SK-N-SH (cell line): ENCODE measurements around the gene TMIGD2. TPM values are rescaled to one million over a fixed set of nuclear protein-coding genes. Genes with fewer than 3 reads are reported as not detected.
A peak's percentile ranks its signal among the peaks of the same experiment; 100 is the strongest.
"Not testable (repeated sequence)": the region's sequence is repeated elsewhere in the genome, so short reads cannot be mapped to it uniquely, and the experiment has no call there.

Experiments used
- CTCF ChIA-PET: fragments of 300-600, 350-600 bp; formaldehyde crosslinking; extraction: SDS; loops from one replicate; lab custom pipeline; 2021; lab: Yijun Ruan, JAX
- POLR2A ChIA-PET: fragments of 350-600 bp; sonication (Branson Sonifier 250); formaldehyde crosslinking; extraction: SDS; loops from one replicate; lab custom pipeline; 2020; ENCODE audit warnings: antibody characterized with exemption, inconsistent platforms; lab: Yijun Ruan, JAX
- DNase-seq: peaks from one replicate; pipeline ENCODE4 v3.0.0; 2012
- H2AFZ ChIP-seq: fragments of 200-600 bp; sonication (generic); 2 replicates; pipeline ENCODE4 v1.8.1; 2016; ENCODE audit warnings: antibody characterized with exemption, mild to moderate bottlenecking, low read depth
- H3F3A ChIP-seq: fragments of 200-600 bp; sonication (generic); replicated peaks from 2 replicates; pipeline ENCODE3; 2016; ENCODE audit warnings: antibody characterized with exemption, mild to moderate bottlenecking; ENCODE audit not compliant: insufficient read depth
- H3K27ac ChIP-seq, 2 experiments: fragments of 200-500 bp in 1 of 2; fragments of 200-600 bp in 1 of 2; sonication (Bioruptor generic) in 1 of 2; sonication (generic), shearing (Covaris generic) in 1 of 2; 2 replicates each; pipeline versions ENCODE4 v1.5.1 to v1.6.1; 2014 to 2016; ENCODE audit warnings: low read depth in 2 of 2, inconsistent platforms in 1 of 2, low read length in 1 of 2, mild to moderate bottlenecking in 1 of 2, mixed read lengths in 1 of 2
- H3K27me3 ChIP-seq: fragments of 200-600 bp; sonication (generic), shearing (Covaris generic); 2 replicates; pipeline ENCODE4 v1.6.1; 2016; ENCODE audit warnings: mixed run types; ENCODE audit not compliant: insufficient read depth
- H3K36me3 ChIP-seq, 2 experiments: fragments of 200-500 bp in 1 of 2; fragments of 200-600 bp in 1 of 2; sonication (Bioruptor generic) in 1 of 2; sonication (generic) in 1 of 2; replicated peaks in 1 of 2; 2 replicates each; pipeline versions ENCODE3 to v1.5.1; 2014 to 2016; ENCODE audit warnings: low read length in 1 of 2, mild to moderate bottlenecking in 1 of 2; ENCODE audit not compliant: insufficient read depth in 2 of 2, control insufficient read depth in 1 of 2
- H3K4me1 ChIP-seq, 2 experiments: fragments of 200-500 bp in 1 of 2; fragments of 200-600 bp in 1 of 2; sonication (Bioruptor generic) in 1 of 2; sonication (generic), shearing (Covaris generic) in 1 of 2; 2 replicates each; pipeline versions ENCODE4 v1.5.1 to v1.6.1; 2014 to 2016; ENCODE audit warnings: low read depth in 1 of 2, low read length in 1 of 2, mixed run types in 1 of 2; ENCODE audit not compliant: insufficient read depth in 2 of 2, control insufficient read depth in 1 of 2
- H3K4me2 ChIP-seq: fragments of 200-600 bp; sonication (generic), shearing (Covaris generic); 2 replicates; pipeline ENCODE4 v1.6.1; 2017; ENCODE audit warnings: mixed run types
- H3K4me3 ChIP-seq, 2 experiments: fragments of 200-500 bp in 1 of 2; fragments of 200-600 bp in 1 of 2; sonication (Bioruptor generic) in 1 of 2; sonication (generic), shearing (Covaris generic) in 1 of 2; 2 replicates each; pipeline versions ENCODE4 v1.5.1 to v1.8.1; 2014 to 2016; ENCODE audit warnings: low read depth in 2 of 2, inconsistent platforms in 1 of 2, low read length in 1 of 2, mild to moderate bottlenecking in 1 of 2, mixed read lengths in 1 of 2, moderate library complexity in 1 of 2
- H3K79me2 ChIP-seq: fragments of 200-600 bp; sonication (generic); 2 replicates; pipeline ENCODE4 v1.8.1; 2017; ENCODE audit warnings: mild to moderate bottlenecking; ENCODE audit not compliant: insufficient read depth
- H3K9ac ChIP-seq: fragments of 200-600 bp; sonication (generic); 2 replicates; pipeline ENCODE4 v1.6.1; 2017; ENCODE audit warnings: mixed run types
- H3K9me2 ChIP-seq: fragments of 200-600 bp; sonication (generic); 2 replicates; pipeline ENCODE4 v1.6.1; 2017; ENCODE audit warnings: mixed run types
- H3K9me3 ChIP-seq: fragments of 200-600 bp; sonication (generic); 2 replicates; pipeline ENCODE4 v1.6.1; 2017; ENCODE audit warnings: mixed run types, mild to moderate bottlenecking, moderate library complexity
- H4K20me1 ChIP-seq: fragments of 200-600 bp; sonication (generic); 2 replicates; pipeline ENCODE4 v1.6.1; 2017; ENCODE audit warnings: mild to moderate bottlenecking, mixed run types; ENCODE audit not compliant: insufficient read depth
- EP300 ChIP-seq, 2 experiments: IDR thresholded peaks; 2 replicates each; pipeline versions ENCODE4 v1.4.0 to v1.6.1; 2012; ENCODE audit warnings: borderline replicate concordance in 1 of 2, low read depth in 1 of 2, low read length in 1 of 2
- EZH2phosphoT487 ChIP-seq: fragments of 200-600 bp; sonication (generic); IDR thresholded peaks from 2 replicates; pipeline ENCODE4 v1.6.1; 2017; ENCODE audit warnings: low read depth, mixed run types, mild to moderate bottlenecking, antibody characterized with exemption, moderate library complexity, borderline replicate concordance
- FOSL2 ChIP-seq: IDR thresholded peaks from 2 replicates; pipeline ENCODE4 v1.4.0; 2012; ENCODE audit warnings: low read depth, mild to moderate bottlenecking, moderate library complexity, borderline replicate concordance
- FOXJ3 ChIP-seq: sonication (generic); formaldehyde crosslinking; IDR thresholded peaks from 2 replicates; pipeline ENCODE4 v1.5.1; 2020; ENCODE audit warnings: mild to moderate bottlenecking, missing genetic modification reagents
- GABPA ChIP-seq: IDR thresholded peaks from 2 replicates; pipeline ENCODE4 v1.4.0; 2012; ENCODE audit warnings: low read depth, mild to moderate bottlenecking
- GATA2 ChIP-seq: sonication (generic); formaldehyde crosslinking; IDR thresholded peaks from 2 replicates; pipeline ENCODE4 v1.5.0; 2020; ENCODE audit warnings: mild to moderate bottlenecking, missing genetic modification reagents
- JUND ChIP-seq: IDR thresholded peaks from 2 replicates; pipeline ENCODE4 v1.4.0; 2012
- MEF2A ChIP-seq: IDR thresholded peaks from 2 replicates; pipeline ENCODE4 v1.4.0; 2012; ENCODE audit warnings: low read depth, borderline replicate concordance
- MXI1 ChIP-seq: IDR thresholded peaks from 2 replicates; pipeline ENCODE4 v1.6.1; 2012; ENCODE audit warnings: mild to moderate bottlenecking, low read depth, low read length, improper control_type of control experiment
- NRF1 ChIP-seq: IDR thresholded peaks from 2 replicates; pipeline ENCODE4 v1.6.1; 2012; ENCODE audit warnings: low read depth, mild to moderate bottlenecking, low read length
- POLR2AphosphoS5 ChIP-seq: IDR thresholded peaks from 2 replicates; pipeline ENCODE4 v1.6.1; 2012; ENCODE audit warnings: low read depth, low read length
- RAD21 ChIP-seq: IDR thresholded peaks from 2 replicates; pipeline ENCODE4 v1.6.1; 2012; ENCODE audit warnings: mild to moderate bottlenecking, low read length
- RCOR1 ChIP-seq: fragments of 150-350 bp; IDR thresholded peaks from 2 replicates; pipeline ENCODE4 v1.6.1; 2017; ENCODE audit warnings: antibody characterized with exemption, low read length
- RXRA ChIP-seq: IDR thresholded peaks from 2 replicates; pipeline ENCODE4 v1.4.0; 2012; ENCODE audit warnings: low read depth, mild to moderate bottlenecking, borderline replicate concordance
- SIN3A ChIP-seq: IDR thresholded peaks from 2 replicates; pipeline ENCODE4 v1.6.1; 2012; ENCODE audit warnings: low read depth, mild to moderate bottlenecking, low read length, moderate library complexity, borderline replicate concordance
- SMC3 ChIP-seq: IDR thresholded peaks from 2 replicates; pipeline ENCODE4 v1.6.1; 2012; ENCODE audit warnings: low read depth, low read length, improper control_type of control experiment
- TCF12 ChIP-seq: IDR thresholded peaks from 2 replicates; pipeline ENCODE4 v1.4.0; 2012
- WGBS: methylation state at CpG from one replicate; pipeline ENCODE4 v1.1.6; 2017; ENCODE audit warnings: low lambda C conversion rate; 5-methylcytosine and 5-hydroxymethylcytosine counted together
- polyA plus RNA-seq, 3 experiments: library from polyadenylated mRNA; depleted of rRNA; stranded (reverse); fragments of >200 nt; gene quantifications; 2 replicates each; pipeline ENCODE4 v1.2.3, GENCODE V29; 2012
- TF ChIP-seq, protein P1 (sequence below): fragments of 150-350 bp; IDR thresholded peaks from 2 replicates; pipeline ENCODE4 v1.6.1; 2017; ENCODE audit warnings: antibody characterized with exemption, low read length, low read depth, borderline replicate concordance
- TF ChIP-seq, protein P2 (sequence below): IDR thresholded peaks from 2 replicates; pipeline ENCODE4 v1.6.1; 2012; ENCODE audit warnings: mild to moderate bottlenecking, low read depth, low read length, moderate library complexity
- TF ChIP-seq, protein P3 (sequence below): IDR thresholded peaks from 2 replicates; pipeline ENCODE4 v1.4.0; 2012; ENCODE audit warnings: low read depth

TMIGD2 gene
- polyA plus RNA-seq, 1 of the 3 experiments (the other 2 are of a cell fraction): not detected

DNA sequence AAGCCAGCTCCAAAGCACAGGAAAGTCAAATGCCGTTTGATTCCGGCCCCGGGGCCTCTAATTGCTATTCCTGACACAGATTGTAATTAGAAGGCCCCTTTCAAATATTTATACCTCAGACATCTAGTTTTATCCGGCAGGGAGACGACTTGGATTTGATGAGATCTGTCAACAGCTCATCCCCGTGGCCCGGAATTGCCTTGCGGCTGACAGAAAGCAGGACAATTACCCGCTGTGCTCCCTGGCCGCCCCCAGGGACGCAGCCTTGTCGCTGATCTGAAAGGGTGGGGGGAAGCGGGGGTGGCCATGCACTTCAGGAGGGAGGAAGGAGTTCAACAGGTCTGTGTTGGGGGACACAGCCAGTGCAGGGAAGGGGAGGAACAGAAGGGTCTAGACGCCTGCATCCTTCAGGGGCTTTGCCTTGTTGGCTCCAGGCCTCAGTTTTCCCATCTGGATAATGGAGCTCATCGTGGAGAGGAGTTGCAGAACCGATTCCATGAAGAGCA, 24.9 kb downstream of the TMIGD2 start:
- WGBS: 33% methylated on average over 14 of the region's 16 CpGs
- peaks cover 0 to 19% of the 10 kb centered on the region in 2 experiments; a peak in 1 of 4 replicates for H3K4me1 ChIP-seq
- H3K9me3 ChIP-seq: no peaks in the 10 kb centered on the region
- ChIA-PET POLR2A (interaction anchor here (0.6 to 3.3 kb wide), 10 partner anchors 9 to 512 kb away, joined by 3 to 32 read pairs (median 3); partner anchors contain the start of genes MPND and YJU2), CTCF (interaction anchor here (1.1 to 7.0 kb wide), 8 partner anchors 10 to 123 kb away, joined by 3 to 60 read pairs (median 10); partner anchors contain the start of genes MPND and SH3GL1)
- no peak overlapping the region for H3K4me3 ChIP-seq
- H3K79me2 ChIP-seq: no peaks in the 10 kb centered on the region
- peaks cover 12% of the 10 kb centered on the region for H3K27me3 ChIP-seq
- no peaks in the 10 kb centered on the region for H3K9me2 ChIP-seq
- H4K20me1 ChIP-seq: no peaks in the 10 kb centered on the region
- peak overlapping the region in 1 of 2 experiments; percentile 99; a peak in 2 of 4 replicates for H3K27ac ChIP-seq
- DNase-seq: peak; percentile 69
- H3K4me2 ChIP-seq: no peak overlapping the region
- no peaks in the 10 kb centered on the region for H3F3A ChIP-seq
- no peak overlapping the region for H3K9ac ChIP-seq
- peak; percentile 48; the same call in 1 of the 2 replicates for TF ChIP-seq RCOR1
- TF ChIP-seq TCF12: peak; percentile 52
- TF ChIP-seq, protein P1, sequence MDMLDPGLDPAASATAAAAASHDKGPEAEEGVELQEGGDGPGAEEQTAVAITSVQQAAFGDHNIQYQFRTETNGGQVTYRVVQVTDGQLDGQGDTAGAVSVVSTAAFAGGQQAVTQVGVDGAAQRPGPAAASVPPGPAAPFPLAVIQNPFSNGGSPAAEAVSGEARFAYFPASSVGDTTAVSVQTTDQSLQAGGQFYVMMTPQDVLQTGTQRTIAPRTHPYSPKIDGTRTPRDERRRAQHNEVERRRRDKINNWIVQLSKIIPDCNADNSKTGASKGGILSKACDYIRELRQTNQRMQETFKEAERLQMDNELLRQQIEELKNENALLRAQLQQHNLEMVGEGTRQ: no peak
- no peak for TF ChIP-seq FOSL2
- peak; percentile 89 for TF ChIP-seq GATA2 (CRISPR knock-in tag)
- TF ChIP-seq, protein P2, sequence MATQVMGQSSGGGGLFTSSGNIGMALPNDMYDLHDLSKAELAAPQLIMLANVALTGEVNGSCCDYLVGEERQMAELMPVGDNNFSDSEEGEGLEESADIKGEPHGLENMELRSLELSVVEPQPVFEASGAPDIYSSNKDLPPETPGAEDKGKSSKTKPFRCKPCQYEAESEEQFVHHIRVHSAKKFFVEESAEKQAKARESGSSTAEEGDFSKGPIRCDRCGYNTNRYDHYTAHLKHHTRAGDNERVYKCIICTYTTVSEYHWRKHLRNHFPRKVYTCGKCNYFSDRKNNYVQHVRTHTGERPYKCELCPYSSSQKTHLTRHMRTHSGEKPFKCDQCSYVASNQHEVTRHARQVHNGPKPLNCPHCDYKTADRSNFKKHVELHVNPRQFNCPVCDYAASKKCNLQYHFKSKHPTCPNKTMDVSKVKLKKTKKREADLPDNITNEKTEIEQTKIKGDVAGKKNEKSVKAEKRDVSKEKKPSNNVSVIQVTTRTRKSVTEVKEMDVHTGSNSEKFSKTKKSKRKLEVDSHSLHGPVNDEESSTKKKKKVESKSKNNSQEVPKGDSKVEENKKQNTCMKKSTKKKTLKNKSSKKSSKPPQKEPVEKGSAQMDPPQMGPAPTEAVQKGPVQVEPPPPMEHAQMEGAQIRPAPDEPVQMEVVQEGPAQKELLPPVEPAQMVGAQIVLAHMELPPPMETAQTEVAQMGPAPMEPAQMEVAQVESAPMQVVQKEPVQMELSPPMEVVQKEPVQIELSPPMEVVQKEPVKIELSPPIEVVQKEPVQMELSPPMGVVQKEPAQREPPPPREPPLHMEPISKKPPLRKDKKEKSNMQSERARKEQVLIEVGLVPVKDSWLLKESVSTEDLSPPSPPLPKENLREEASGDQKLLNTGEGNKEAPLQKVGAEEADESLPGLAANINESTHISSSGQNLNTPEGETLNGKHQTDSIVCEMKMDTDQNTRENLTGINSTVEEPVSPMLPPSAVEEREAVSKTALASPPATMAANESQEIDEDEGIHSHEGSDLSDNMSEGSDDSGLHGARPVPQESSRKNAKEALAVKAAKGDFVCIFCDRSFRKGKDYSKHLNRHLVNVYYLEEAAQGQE: no peak
- TF ChIP-seq MEF2A: no peak
- TF ChIP-seq RXRA: no peak
- TF ChIP-seq EZH2phosphoT487: no peak
- TF ChIP-seq NRF1: no peak
- no peak for TF ChIP-seq POLR2AphosphoS5
- TF ChIP-seq, protein P3, sequence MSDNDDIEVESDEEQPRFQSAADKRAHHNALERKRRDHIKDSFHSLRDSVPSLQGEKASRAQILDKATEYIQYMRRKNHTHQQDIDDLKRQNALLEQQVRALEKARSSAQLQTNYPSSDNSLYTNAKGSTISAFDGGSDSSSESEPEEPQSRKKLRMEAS: no peak
- TF ChIP-seq MXI1: peak; percentile 58; the same call in 1 of the 2 replicates
- peak in 1 of 2 experiments; percentile 83; a peak in 2 of 4 replicates for TF ChIP-seq EP300 (IDR thresholded peaks at IDR 0.05; ENCODE audit: borderline replicate concordance in 1 of 2, low read depth in 1 of 2, low read length in 1 of 2)
- no peak for TF ChIP-seq SMC3
- peak; percentile 84 for TF ChIP-seq FOXJ3 (CRISPR knock-in tag)
- TF ChIP-seq SIN3A: no peak
- no peak for TF ChIP-seq JUND
- TF ChIP-seq GABPA: no peak
- TF ChIP-seq RAD21: no peak
- H2AFZ ChIP-seq: no peak overlapping the region
- H3K36me3 ChIP-seq: no peaks in the 10 kb centered on the region

DNA sequence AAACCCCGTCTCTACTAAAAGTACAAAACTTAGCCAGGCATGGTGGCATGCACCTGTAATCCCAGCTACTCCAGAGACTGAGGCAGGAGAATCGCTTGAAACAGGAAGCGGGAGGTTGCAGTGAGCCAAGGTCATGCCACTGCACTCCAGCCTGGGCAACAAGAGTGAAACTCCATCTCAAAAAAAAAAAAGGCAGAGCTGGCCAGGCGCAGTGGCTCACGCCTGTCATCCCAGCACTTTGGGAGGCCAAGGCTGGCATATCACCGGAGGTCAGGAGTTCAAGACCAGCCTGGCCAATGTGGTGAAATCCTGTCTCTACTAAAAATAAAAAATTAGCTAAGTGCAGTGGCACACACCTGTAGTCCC, 27.9 kb downstream of the TMIGD2 start:
- H3K4me2 ChIP-seq, H3F3A ChIP-seq, H3K9me3 ChIP-seq, H3K79me2 ChIP-seq, H2AFZ ChIP-seq, H3K9ac ChIP-seq, POLR2A ChIA-PET, H3K9me2 ChIP-seq, H4K20me1 ChIP-seq, H3K36me3 ChIP-seq, DNase-seq, H3K27ac ChIP-seq, H3K27me3 ChIP-seq, H3K4me3 ChIP-seq: not testable (repeated sequence)
- peaks cover 0 to 19% of the 10 kb centered on the region in 2 experiments; a peak in 1 of 4 replicates for H3K4me1 ChIP-seq
- CTCF ChIA-PET: interaction anchor here (0.9 to 5.6 kb wide), 2 partner anchors 19 to 79 kb away, joined by 3 to 36 read pairs; no protein-coding TSS in a partner anchor
- 93% methylated on average over 6 of the region's 6 CpGs for WGBS
